Activated T-cell treated with anti-CD3 and anti-CD28 coated beads for 48 hours (primary cell): Measurements from ENCODE around the gene PTPRD.

Experiments used
- DNase-seq: peaks from one replicate; pipeline ENCODE4 v3.0.0-alpha.2; 2020; ENCODE audit warnings: low read depth

The PTPRD gene

GRCh38 chr9:10612641-10613398 is at the start of gene PTPRD:
TSS of gene PTPRD (minus strand) at chr9:10613002.
- DNase-seq = peak; percentile 22

GRCh38 chr9:10661994-10662393 is 49.2 kb upstream of the PTPRD start:
- no peak for DNase-seq

GRCh38 chr9:10661376-10661775 is 48.6 kb upstream of the PTPRD start:
- DNase-seq = no peak

GRCh38 chr9:10651012-10651411 is 38.2 kb upstream of the PTPRD start:
- no peak for DNase-seq

GRCh38 chr9:10649076-10649475 is 36.3 kb upstream of the PTPRD start:
- no peak for DNase-seq

- no peak for DNase-seq
Measured at GRCh38 chr9:10633785-10634184, 21.0 kb upstream of the PTPRD start.

- DNase-seq = no peak
Measured at GRCh38 chr9:10614196-10614800, 1.5 kb upstream of the PTPRD start.

- DNase-seq = no peak
Measured at GRCh38 chr9:10613419-10613818, 617 bp upstream of the PTPRD start.

GRCh38 chr9:10605388-10605787 is 7.4 kb downstream of the PTPRD start:
- DNase-seq = no peak

- no peak for DNase-seq
Measured at GRCh38 chr9:10604927-10605326, 7.9 kb downstream of the PTPRD start.

- DNase-seq = no peak
Measured at GRCh38 chr9:10597801-10598200, 15.0 kb downstream of the PTPRD start.

- DNase-seq = no peak
Measured at GRCh38 chr9:10594482-10594881, 18.3 kb downstream of the PTPRD start.

- DNase-seq = no peak
Measured at GRCh38 chr9:10586407-10586806, 26.4 kb downstream of the PTPRD start.

- DNase-seq = no peak
Measured at GRCh38 chr9:10571699-10572098, 41.1 kb downstream of the PTPRD start.

- DNase-seq = no peak
Measured at GRCh38 chr9:10566848-10567247, 46.0 kb downstream of the PTPRD start.

- DNase-seq = no peak
Measured at GRCh38 chr9:10562581-10563343, 50.0 kb downstream of the PTPRD start.

GRCh38 chr9:10548348-10548747 is 64.5 kb downstream of the PTPRD start:
- DNase-seq = no peak

GRCh38 chr9:10538073-10538472 is 74.7 kb downstream of the PTPRD start:
- no peak for DNase-seq

- DNase-seq = no peak
Measured at GRCh38 chr9:10534850-10535249, 78.0 kb downstream of the PTPRD start.

- no peak for DNase-seq
Measured at GRCh38 chr9:10525972-10526371, 86.8 kb downstream of the PTPRD start.

- no peak for DNase-seq
Measured at GRCh38 chr9:10523164-10523563, 89.6 kb downstream of the PTPRD start.

- DNase-seq = no peak
Measured at GRCh38 chr9:10512144-10512543, 100.7 kb downstream of the PTPRD start.

GRCh38 chr9:10488937-10489336 is 123.9 kb downstream of the PTPRD start:
- no peak for DNase-seq
